ENCODE results near the gene UBA1.

The UBA1 gene

DNA sequence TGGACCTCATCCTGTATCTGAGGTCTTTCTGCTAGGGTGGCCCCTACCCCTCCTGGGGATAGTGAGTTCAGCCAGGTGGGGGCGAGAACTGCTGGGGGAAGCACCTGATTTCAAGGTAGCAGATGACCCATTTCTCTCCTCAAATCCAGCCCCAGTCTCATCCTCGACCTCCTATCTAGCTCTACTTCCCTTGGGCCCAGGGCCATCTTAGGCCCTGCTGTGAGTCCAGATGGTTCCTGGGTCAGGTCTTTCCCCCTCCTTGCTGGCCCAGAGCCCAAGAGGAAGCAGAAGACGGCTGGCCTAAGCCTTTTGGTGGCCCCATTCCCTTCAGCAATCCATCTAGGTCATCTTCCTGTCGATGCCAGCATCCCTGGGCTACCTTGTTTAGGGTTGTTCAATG is 28.1 kb downstream of the UBA1 start:
- TF ChIP-seq, protein P1, sequence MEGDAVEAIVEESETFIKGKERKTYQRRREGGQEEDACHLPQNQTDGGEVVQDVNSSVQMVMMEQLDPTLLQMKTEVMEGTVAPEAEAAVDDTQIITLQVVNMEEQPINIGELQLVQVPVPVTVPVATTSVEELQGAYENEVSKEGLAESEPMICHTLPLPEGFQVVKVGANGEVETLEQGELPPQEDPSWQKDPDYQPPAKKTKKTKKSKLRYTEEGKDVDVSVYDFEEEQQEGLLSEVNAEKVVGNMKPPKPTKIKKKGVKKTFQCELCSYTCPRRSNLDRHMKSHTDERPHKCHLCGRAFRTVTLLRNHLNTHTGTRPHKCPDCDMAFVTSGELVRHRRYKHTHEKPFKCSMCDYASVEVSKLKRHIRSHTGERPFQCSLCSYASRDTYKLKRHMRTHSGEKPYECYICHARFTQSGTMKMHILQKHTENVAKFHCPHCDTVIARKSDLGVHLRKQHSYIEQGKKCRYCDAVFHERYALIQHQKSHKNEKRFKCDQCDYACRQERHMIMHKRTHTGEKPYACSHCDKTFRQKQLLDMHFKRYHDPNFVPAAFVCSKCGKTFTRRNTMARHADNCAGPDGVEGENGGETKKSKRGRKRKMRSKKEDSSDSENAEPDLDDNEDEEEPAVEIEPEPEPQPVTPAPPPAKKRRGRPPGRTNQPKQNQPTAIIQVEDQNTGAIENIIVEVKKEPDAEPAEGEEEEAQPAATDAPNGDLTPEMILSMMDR (conservative IDR thresholded peaks at IDR 0.05; ENCODE audit: control insufficient read depth, insufficient read depth, low read depth, low read length) = no peak
- H3K4me3 ChIP-seq (ENCODE audit: control insufficient read depth, low read depth, low read length) = no peak overlapping the region
- no peak for DNase-seq (ENCODE audit: low read depth)

- TF ChIP-seq, protein P1 (conservative IDR thresholded peaks at IDR 0.05; ENCODE audit: control insufficient read depth, insufficient read depth, low read depth, low read length) = no peak
- no peak overlapping the region for H3K4me3 ChIP-seq (ENCODE audit: control insufficient read depth, low read depth, low read length)
- no peak for DNase-seq (ENCODE audit: low read depth)
Measured at GRCh38 chrX:47222751-47223350, 29.2 kb downstream of the UBA1 start.

DNA sequence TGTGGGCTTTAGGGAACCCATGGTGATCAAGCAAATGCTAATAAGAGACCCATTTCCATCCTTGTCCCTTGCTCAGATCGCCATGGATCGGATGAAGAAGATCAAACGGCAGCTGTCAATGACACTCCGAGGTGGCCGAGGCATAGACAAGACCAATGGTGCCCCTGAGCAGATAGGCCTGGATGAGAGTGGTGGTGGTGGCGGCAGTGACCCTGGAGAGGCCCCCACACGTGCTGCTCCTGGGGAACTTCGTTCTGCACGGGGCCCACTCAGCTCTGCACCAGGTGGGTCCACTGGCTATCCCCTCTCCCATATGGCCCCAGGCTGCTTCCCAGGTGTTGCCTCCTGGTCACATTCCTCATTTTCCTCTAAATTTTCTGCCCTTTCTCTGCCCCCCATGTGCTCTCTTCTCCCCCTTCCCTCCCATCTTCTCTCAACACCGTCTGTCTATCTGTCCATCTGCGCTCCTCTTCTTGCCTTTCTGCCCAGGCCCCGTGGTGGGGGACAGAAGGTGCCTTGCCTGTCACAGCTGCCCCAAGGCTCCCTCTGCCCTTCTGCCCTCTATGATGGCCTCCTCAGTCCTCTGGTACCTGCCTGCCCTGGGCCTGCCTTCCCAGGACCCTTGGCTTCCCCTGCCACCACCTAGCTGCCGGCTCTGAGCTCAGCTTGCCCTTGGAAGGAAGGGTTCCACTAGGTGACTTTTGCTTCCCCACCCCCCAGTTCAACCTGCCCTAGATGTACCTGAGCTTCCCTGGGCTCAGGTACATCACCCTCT is 30.0 kb downstream of the UBA1 start:
- TF ChIP-seq, protein P1 (conservative IDR thresholded peaks at IDR 0.05; ENCODE audit: control insufficient read depth, insufficient read depth, low read depth, low read length) = no peak

GRCh38 chrX:47224266-47224895 is 30.8 kb downstream of the UBA1 start:
- no peak overlapping the region for H3K4me3 ChIP-seq (ENCODE audit: control insufficient read depth, low read depth, low read length)
- no peak for DNase-seq (ENCODE audit: low read depth)
- TF ChIP-seq, protein P1 (conservative IDR thresholded peaks at IDR 0.05; ENCODE audit: control insufficient read depth, insufficient read depth, low read depth, low read length) = no peak

More for the DNA sequence above, 30.0 kb downstream of the UBA1 start:
- no peak overlapping the region for H3K4me3 ChIP-seq (ENCODE audit: control insufficient read depth, low read depth, low read length)
- no peak for DNase-seq (ENCODE audit: low read depth)

DNA sequence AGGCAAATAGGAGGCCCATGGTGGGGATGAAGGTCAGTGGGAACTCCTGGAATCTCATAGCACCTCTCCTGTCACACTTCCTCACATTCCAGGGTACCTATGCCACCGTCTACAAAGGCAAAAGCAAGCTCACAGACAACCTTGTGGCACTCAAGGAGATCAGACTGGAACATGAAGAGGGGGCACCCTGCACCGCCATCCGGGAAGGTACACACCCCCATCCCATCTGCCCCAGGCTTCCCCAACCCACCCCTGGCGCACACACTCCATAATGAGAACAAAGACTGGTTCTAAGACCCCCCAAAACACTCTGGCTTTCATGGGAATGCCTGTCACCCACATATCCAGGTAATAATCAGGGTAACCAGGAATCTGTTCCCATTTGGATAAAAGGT is 31.3 kb downstream of the UBA1 start:
- TF ChIP-seq, protein P1 (conservative IDR thresholded peaks at IDR 0.05; ENCODE audit: control insufficient read depth, insufficient read depth, low read depth, low read length) = no peak
- no peak for DNase-seq (ENCODE audit: low read depth)
- H3K4me3 ChIP-seq (ENCODE audit: control insufficient read depth, low read depth, low read length) = no peak overlapping the region

GRCh38 chrX:47226071-47226470 is 32.4 kb downstream of the UBA1 start:
- TF ChIP-seq, protein P1 (conservative IDR thresholded peaks at IDR 0.05; ENCODE audit: control insufficient read depth, insufficient read depth, low read depth, low read length) = no peak
- DNase-seq (ENCODE audit: low read depth) = no peak
- H3K4me3 ChIP-seq (ENCODE audit: control insufficient read depth, low read depth, low read length) = no peak overlapping the region
